Smooth muscle cell (in vitro differentiated cells): ENCODE measurements around the gene GPX1. TPM values are rescaled to one million over a fixed set of nuclear protein-coding genes. Genes with fewer than 3 reads are reported as not detected.
"Not testable (repeated sequence)": the region's sequence is repeated elsewhere in the genome, so short reads cannot be mapped to it uniquely, and the experiment has no call there.

Experiments used
- DNase-seq: peaks from one replicate; lab custom pipeline; 2025; ENCODE audit not compliant: unreplicated experiment; lab: John Stamatoyannopoulos, UW
- H2AFZ ChIP-seq: fragments of 200-600 bp; sonication (generic); 2 replicates; pipeline ENCODE4 v1.6.0; 2016; ENCODE audit warnings: antibody characterized with exemption, low read depth, mild to moderate bottlenecking
- H3F3A ChIP-seq: fragments of 200-600 bp; sonication (generic); 2 replicates; pipeline ENCODE4 v1.6.0; 2017; ENCODE audit warnings: antibody characterized with exemption, low read depth
- H3K27ac ChIP-seq: fragments of 200-600 bp; sonication (generic); 2 replicates; pipeline ENCODE4 v1.5.1; 2016; ENCODE audit warnings: low read depth, mild to moderate bottlenecking
- H3K27me3 ChIP-seq: fragments of 200-600 bp; sonication (generic); 2 replicates; pipeline ENCODE4 v1.6.1; 2016; ENCODE audit warnings: low read depth, mild to moderate bottlenecking
- H3K36me3 ChIP-seq: fragments of 200-600 bp; sonication (generic); 2 replicates; pipeline ENCODE4 v1.5.1; 2016; ENCODE audit warnings: low read depth
- H3K4me1 ChIP-seq: fragments of 200-600 bp; sonication (generic); 2 replicates; pipeline ENCODE4 v1.5.1; 2016; ENCODE audit warnings: low read depth
- H3K4me2 ChIP-seq: fragments of 200-600 bp; sonication (generic); 2 replicates; pipeline ENCODE4 v1.6.0; 2016; ENCODE audit warnings: mild to moderate bottlenecking
- H3K4me3 ChIP-seq: fragments of 200-600 bp; sonication (generic); 2 replicates; pipeline ENCODE4 v1.5.1; 2016; ENCODE audit warnings: mild to moderate bottlenecking
- H3K79me2 ChIP-seq: fragments of 200-600 bp; sonication (generic); 2 replicates; pipeline ENCODE4 v1.6.0; 2016; ENCODE audit warnings: low read depth, mild to moderate bottlenecking
- H3K9ac ChIP-seq: fragments of 200-600 bp; sonication (generic); 2 replicates; pipeline ENCODE4 v1.6.0; 2016; ENCODE audit warnings: low read depth
- H3K9me3 ChIP-seq: fragments of 200-600 bp; sonication (generic); replicated peaks from 2 replicates; pipeline ENCODE4 v1.5.1; 2016; ENCODE audit warnings: low read depth
- H4K20me1 ChIP-seq: fragments of 200-600 bp; sonication (generic); 2 replicates; pipeline ENCODE4 v1.6.0; 2016; ENCODE audit warnings: low read depth
- CTCF ChIP-seq: fragments of 200-600 bp; sonication (generic); IDR thresholded peaks from 2 replicates; pipeline ENCODE4 v1.5.1; 2017; ENCODE audit warnings: borderline replicate concordance, mild to moderate bottlenecking, antibody characterized with exemption; ENCODE audit not compliant: insufficient read depth, poor library complexity, severe bottlenecking
- WGBS: methylation state at CpG from one replicate; pipeline ENCODE4 v1.1.7; 2016; ENCODE audit warnings: low lambda C conversion rate; 5-methylcytosine and 5-hydroxymethylcytosine counted together
- polyA plus RNA-seq: library from polyadenylated mRNA; unstranded; fragments of >200 nt; fragmentation: Nextera tagmentation; extraction: Ambion mirVana; gene quantifications from 2 replicates; pipeline ENCODE4 v1.2.1, GENCODE V29; 2016
- total RNA-seq: library from RNA; depleted of rRNA; stranded (reverse); fragments of >200 nt; gene quantifications from 2 replicates; pipeline ENCODE4 v1.2.3, GENCODE V29; 2014

Gene GPX1
- total RNA-seq (148 and 173 TPM in 2 replicates), polyA plus RNA-seq (247 and 301 TPM in 2 replicates)

- Histone ChIP-seq H3K4me1 (peaks cover 17% of the 10 kb centered on the region), H4K20me1 (peaks cover 28% of the 10 kb centered on the region), H3K9ac (peak within 1 kb of the TSS; percentile 78), H3K4me2 (peak within 1 kb of the TSS; percentile 87), H3K9me3 (no peaks in the 10 kb centered on the region), H3K27me3 (no peaks in the 10 kb centered on the region), H3K4me3 (peak within 1 kb of the TSS; percentile 68), H3F3A (peaks cover 20% of the 10 kb centered on the region), H3K27ac (peak within 1 kb of the TSS; percentile 87), H3K79me2 (peaks cover 13% of the 10 kb centered on the region), H3K36me3 (no peaks in the 10 kb centered on the region), H2AFZ (no peak within 1 kb of the TSS)
- 5% methylated on average over 32 of the region's 46 CpGs for WGBS
- DNase-seq: peak; percentile 83
- TF ChIP-seq CTCF: no peak
Measured at GRCh38 chr3:49358217-49358883, at the start of gene GPX1. Gene GPX1 (minus strand): TSS chr3:49358353. CDS start chr3:49358278, 75 bp downstream.

- no peak overlapping the region for H3K9ac ChIP-seq
- H3F3A ChIP-seq: peaks cover 13% of the 10 kb centered on the region
- no peaks in the 10 kb centered on the region for H3K9me3 ChIP-seq
- no peak for TF ChIP-seq CTCF
- WGBS: 89% methylated on average over 17 of the region's 17 CpGs
- peaks cover 95% of the 10 kb centered on the region for H4K20me1 ChIP-seq
- H3K27ac ChIP-seq: peak overlapping the region; percentile 51
- no peaks in the 10 kb centered on the region for H3K36me3 ChIP-seq
- peaks cover 95% of the 10 kb centered on the region for H3K79me2 ChIP-seq
- no peak for DNase-seq
- no peak overlapping the region for H2AFZ ChIP-seq
- no peak overlapping the region for H3K4me3 ChIP-seq
- H3K4me2 ChIP-seq: no peak overlapping the region
- H3K27me3 ChIP-seq: no peaks in the 10 kb centered on the region
- peaks cover 14% of the 10 kb centered on the region for H3K4me1 ChIP-seq
Measured at GRCh38 chr3:49406571-49407565, 48.7 kb upstream of the GPX1 start.

GRCh38 chr3:49405570-49405969 lies 47.4 kb upstream of the GPX1 start:
- not testable (repeated sequence) for H3K36me3 ChIP-seq, H3K4me3 ChIP-seq, H3K4me2 ChIP-seq, H3K27me3 ChIP-seq, H3K9ac ChIP-seq, H2AFZ ChIP-seq, DNase-seq, H3K9me3 ChIP-seq
- Histone ChIP-seq H3K27ac (peak overlapping the region; percentile 51), H3K4me1 (peaks cover 14% of the 10 kb centered on the region), H3F3A (peaks cover 13% of the 10 kb centered on the region), H4K20me1 (peaks cover 100% of the 10 kb centered on the region), H3K79me2 (peaks cover 99% of the 10 kb centered on the region)
- WGBS: 90% methylated on average over 9 of the region's 9 CpGs

- TF ChIP-seq CTCF: no peak
- no peaks in the 10 kb centered on the region for H3K27me3 ChIP-seq
- H3K79me2 ChIP-seq: peaks cover 99% of the 10 kb centered on the region
- H3K4me3 ChIP-seq: no peak overlapping the region
- H3K4me2 ChIP-seq: no peak overlapping the region
- no peak for DNase-seq
- H3K27ac ChIP-seq: no peak overlapping the region
- peaks cover 13% of the 10 kb centered on the region for H3F3A ChIP-seq
- H3K9me3 ChIP-seq: no peaks in the 10 kb centered on the region
- no peaks in the 10 kb centered on the region for H3K36me3 ChIP-seq
- H2AFZ ChIP-seq: no peak overlapping the region
- H3K4me1 ChIP-seq: no peaks in the 10 kb centered on the region
- no peak overlapping the region for H3K9ac ChIP-seq
- peaks cover 100% of the 10 kb centered on the region for H4K20me1 ChIP-seq
- WGBS: 100% methylated on average over 5 of the region's 5 CpGs
Measured at GRCh38 chr3:49403891-49404290, 45.7 kb upstream of the GPX1 start.
